SK-N-MC (cell line): ENCODE results near the gene ZNF282.

Experiments
- EZH2 ChIP-seq: fragments of 200-600 bp; sonication (generic); IDR thresholded peaks from one replicate; pipeline ENCODE4 v1.6.1; 2017; ENCODE audit warnings: antibody characterized with exemption
- FOXP2 ChIP-seq: optimal IDR thresholded peaks from 2 replicates; pipeline ENCODE3; 2011; ENCODE audit warnings: mild to moderate bottlenecking, moderate library complexity; ENCODE audit not compliant: insufficient read depth; ENCODE audit errors: extremely low read length, control extremely low read depth
- POLR2AphosphoS5 ChIP-seq: IDR thresholded peaks from 2 replicates; pipeline ENCODE4 v1.6.1; 2012; ENCODE audit warnings: mild to moderate bottlenecking, low read depth, low read length, borderline replicate concordance

DNA sequence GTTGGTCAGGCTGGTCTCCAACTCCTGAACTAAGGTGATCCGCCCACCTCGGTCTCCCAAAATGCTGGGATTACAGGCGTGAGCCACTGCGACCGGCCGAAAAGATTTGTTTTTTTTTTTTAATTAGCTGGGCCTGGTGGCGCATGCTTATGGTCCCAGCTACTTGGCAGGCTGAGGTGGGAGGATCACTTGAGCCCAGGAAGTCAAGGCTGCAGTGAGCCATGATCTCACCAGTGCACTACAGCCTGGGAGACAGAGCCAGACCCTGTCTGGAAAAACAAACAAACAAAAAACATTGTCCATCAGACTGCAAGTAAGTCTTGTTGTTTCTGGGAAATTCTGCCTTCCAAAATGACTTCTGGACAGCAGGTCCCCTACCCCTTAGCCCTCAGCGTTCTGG, 27.8 kb downstream of the ZNF282 start:
- TF ChIP-seq POLR2AphosphoS5, result no peak
- TF ChIP-seq EZH2, result no peak
- TF ChIP-seq FOXP2, result no peak
